Endothelial cell of umbilical vein (primary cell): ENCODE measurements around the gene PLEKHA5.

Experiments
- CTCF ChIP-seq, 2 donors: IDR thresholded peaks; 1 replicate in 1 of 2; 2 replicates in 1 of 2; pipeline ENCODE4 v1.5.1; 2011; ENCODE audit warnings: low read length in 2 of 2, mild to moderate bottlenecking in 2 of 2, moderate library complexity in 2 of 2, control low read depth in 1 of 2, inconsistent platforms in 1 of 2, low read depth in 1 of 2; ENCODE audit not compliant: insufficient read depth in 1 of 2; ENCODE audit errors: extremely low read depth in 1 of 2
- EZH2 ChIP-seq: IDR thresholded peaks from 2 replicates; pipeline ENCODE4 v1.6.1; 2012; ENCODE audit warnings: borderline replicate concordance, low read depth, mild to moderate bottlenecking, moderate library complexity, low read length, inconsistent platforms; ENCODE audit not compliant: severe bottlenecking
- JUN ChIP-seq: IDR thresholded peaks from 2 replicates; pipeline ENCODE4 v1.6.1; 2011; ENCODE audit warnings: borderline replicate concordance, low read depth; ENCODE audit not compliant: insufficient read length, insufficient read depth
- MYC ChIP-seq: IDR thresholded peaks from one replicate; pipeline ENCODE4 v1.6.1; 2011; ENCODE audit warnings: mild to moderate bottlenecking, low read depth, low read length
- POLR2A ChIP-seq: IDR thresholded peaks from 2 replicates; pipeline ENCODE4 v1.6.1; 2012; ENCODE audit warnings: low read depth, mild to moderate bottlenecking, control low read depth, low read length
- POLR2AphosphoS5 ChIP-seq: IDR thresholded peaks from 2 replicates; pipeline ENCODE4 v1.6.1; 2012; ENCODE audit warnings: low read depth, mild to moderate bottlenecking, control low read depth, low read length, moderate library complexity; ENCODE audit not compliant: insufficient read depth

- TF ChIP-seq EZH2 (no peak), CTCF (IDR thresholded peaks at IDR 0.05; ENCODE audit: extremely low read depth in 1 of 2, insufficient read depth in 1 of 2, low read depth in 1 of 2, low read length in 2 of 2) (no peak), POLR2A (no peak), POLR2AphosphoS5 (no peak), JUN (no peak), MYC (no peak)
Observed at GRCh38 chr12:19095331-19095730, 34.2 kb upstream of the PLEKHA5 start.
